ENCODE measurements around the gene CARD9. TPM values are rescaled to one million over a fixed set of nuclear protein-coding genes. Genes with fewer than 3 reads are reported as not detected.

CARD9 gene
- polyA plus RNA-seq, 1 of the 3 experiments (the other 2 are of a cell fraction) = 1.1 TPM

- Histone ChIP-seq H2AFZ (ENCODE audit: low read depth) (no peak overlapping the region), H3K79me2 (ENCODE audit: insufficient read depth) (peaks cover 33% of the 10 kb centered on the region), H3K27ac (ENCODE audit: low read depth in 2 of 2, low read length in 1 of 2) (no peak overlapping the region), H3K4me2 (no peak overlapping the region), H3K27me3 (ENCODE audit: insufficient read depth) (no peaks in the 10 kb centered on the region), H3F3A (replicated peaks; ENCODE audit: insufficient read depth) (no peaks in the 10 kb centered on the region), H3K9ac (no peak overlapping the region), H3K9me3 (no peaks in the 10 kb centered on the region), H3K4me1 (ENCODE audit: control insufficient read depth in 1 of 2, insufficient read depth in 2 of 2, low read depth in 1 of 2, low read length in 1 of 2) (peaks cover 0 to 3% of the 10 kb centered on the region in 2 experiments; a peak in 2 of 4 replicates), H4K20me1 (ENCODE audit: insufficient read depth) (peaks cover 2% of the 10 kb centered on the region), H3K9me2 (no peaks in the 10 kb centered on the region), H3K4me3 (ENCODE audit: low read depth in 2 of 2, low read length in 1 of 2) (no peak overlapping the region), H3K36me3 (replicated peaks in 1 of 2; ENCODE audit: control insufficient read depth in 1 of 2, insufficient read depth in 2 of 2, low read length in 1 of 2) (peaks cover 47 to 75% of the 10 kb centered on the region in 2 experiments)
- WGBS (ENCODE audit: low lambda C conversion rate) = 93% methylated on average over 17 of the region's 19 CpGs
- ChIA-PET CTCF (interaction anchor here (0.9 kb wide), 1 partner anchor 16 kb away, joined by 3 read pairs; the partner anchor contains the start of gene SNAPC4), POLR2A (no interaction called here)
- no peak for DNase-seq
- no peak for TF ChIP-seq RFX5 (IDR thresholded peaks at IDR 0.05; ENCODE audit: low read length)
These were observed 43.4 kb upstream of the CARD9 start for GRCh38 chr9:136416914-136417313.

GRCh38 chr9:136416427-136416826 is 43.0 kb upstream of the CARD9 start:
- no peak for DNase-seq
- no peaks in the 10 kb centered on the region for H3F3A ChIP-seq (replicated peaks; ENCODE audit: insufficient read depth)
- peaks cover 38% of the 10 kb centered on the region for H3K79me2 ChIP-seq (ENCODE audit: insufficient read depth)
- no peak overlapping the region for H3K4me2 ChIP-seq
- H3K9me2 ChIP-seq = no peaks in the 10 kb centered on the region
- ChIA-PET CTCF (interaction anchor here (0.9 kb wide), 1 partner anchor 16 kb away, joined by 3 read pairs; the partner anchor contains the start of gene SNAPC4), POLR2A (interaction anchor here (0.7 kb wide), 1 partner anchor 18 kb away, joined by 3 read pairs; no protein-coding TSS in a partner anchor)
- peaks cover 5 to 8% of the 10 kb centered on the region in 2 experiments; a peak in 3 of 4 replicates for H3K4me1 ChIP-seq (ENCODE audit: control insufficient read depth in 1 of 2, insufficient read depth in 2 of 2, low read depth in 1 of 2, low read length in 1 of 2)
- no peaks in the 10 kb centered on the region for H3K27me3 ChIP-seq (ENCODE audit: insufficient read depth)
- peaks cover 7% of the 10 kb centered on the region for H4K20me1 ChIP-seq (ENCODE audit: insufficient read depth)
- no peak overlapping the region for H2AFZ ChIP-seq (ENCODE audit: low read depth)
- no peak for TF ChIP-seq RAD21 (IDR thresholded peaks at IDR 0.05; ENCODE audit: low read length)
- TF ChIP-seq FOXM1 (IDR thresholded peaks at IDR 0.05; ENCODE audit: low read depth) = no peak
- TF ChIP-seq POLR2AphosphoS5 (IDR thresholded peaks at IDR 0.05; ENCODE audit: low read depth, low read length) = no peak
- H3K4me3 ChIP-seq (ENCODE audit: low read depth in 2 of 2, low read length in 1 of 2) = no peak overlapping the region
- WGBS (ENCODE audit: low lambda C conversion rate) = 93% methylated on average over 8 of the region's 8 CpGs
- peaks cover 47 to 73% of the 10 kb centered on the region in 2 experiments for H3K36me3 ChIP-seq (replicated peaks in 1 of 2; ENCODE audit: control insufficient read depth in 1 of 2, insufficient read depth in 2 of 2, low read length in 1 of 2)
- H3K27ac ChIP-seq (ENCODE audit: low read depth in 2 of 2, low read length in 1 of 2) = no peak overlapping the region
- no peaks in the 10 kb centered on the region for H3K9me3 ChIP-seq
- no peak overlapping the region for H3K9ac ChIP-seq

GRCh38 chr9:136412962-136413361 is 39.5 kb upstream of the CARD9 start:
- Histone ChIP-seq H3K9me3 (no peaks in the 10 kb centered on the region), H3F3A (replicated peaks; ENCODE audit: insufficient read depth) (no peaks in the 10 kb centered on the region), H3K27ac (ENCODE audit: low read depth in 2 of 2, low read length in 1 of 2) (no peak overlapping the region), H3K4me2 (no peak overlapping the region), H3K9ac (no peak overlapping the region), H3K4me1 (ENCODE audit: control insufficient read depth in 1 of 2, insufficient read depth in 2 of 2, low read depth in 1 of 2, low read length in 1 of 2) (peaks cover 16 to 24% of the 10 kb centered on the region in 2 experiments), H3K79me2 (ENCODE audit: insufficient read depth) (peaks cover 71% of the 10 kb centered on the region), H4K20me1 (ENCODE audit: insufficient read depth) (peaks cover 7% of the 10 kb centered on the region), H2AFZ (ENCODE audit: low read depth) (no peak overlapping the region), H3K27me3 (ENCODE audit: insufficient read depth) (no peaks in the 10 kb centered on the region), H3K4me3 (ENCODE audit: low read depth in 2 of 2, low read length in 1 of 2) (no peak overlapping the region), H3K9me2 (no peaks in the 10 kb centered on the region), H3K36me3 (replicated peaks in 1 of 2; ENCODE audit: control insufficient read depth in 1 of 2, insufficient read depth in 2 of 2, low read length in 1 of 2) (peaks cover 33 to 53% of the 10 kb centered on the region in 2 experiments)
- 91% methylated on average over 7 of the region's 9 CpGs for WGBS (ENCODE audit: low lambda C conversion rate)
- POLR2A ChIA-PET = no interaction called here
- CTCF ChIA-PET = interaction anchor here (1.0 to 1.5 kb wide), 2 partner anchors 26 to 100 kb away, joined by 4 to 6 read pairs; no protein-coding TSS in a partner anchor
- no peak for DNase-seq
- no peak for TF ChIP-seq SMC3 (IDR thresholded peaks at IDR 0.05; ENCODE audit: low read depth, low read length)
- TF ChIP-seq RFX5 (IDR thresholded peaks at IDR 0.05; ENCODE audit: low read length) = no peak
- TF ChIP-seq RXRA (IDR thresholded peaks at IDR 0.05; ENCODE audit: borderline replicate concordance, low read depth) = no peak
- no peak for TF ChIP-seq POLR2AphosphoS5 (IDR thresholded peaks at IDR 0.05; ENCODE audit: low read depth, low read length)
- no peak for TF ChIP-seq NRF1 (IDR thresholded peaks at IDR 0.05; ENCODE audit: low read depth, low read length)
- no peak for TF ChIP-seq EP300 (IDR thresholded peaks at IDR 0.05; ENCODE audit: borderline replicate concordance in 1 of 2, low read depth in 1 of 2, low read length in 1 of 2)
- TF ChIP-seq ELF1 (IDR thresholded peaks at IDR 0.05) = no peak
- no peak for TF ChIP-seq RCOR1 (IDR thresholded peaks at IDR 0.05; ENCODE audit: low read length)
- no peak for TF ChIP-seq TCF12 (IDR thresholded peaks at IDR 0.05)
- no peak for TF ChIP-seq SIN3A (IDR thresholded peaks at IDR 0.05; ENCODE audit: borderline replicate concordance, low read depth, low read length)
- TF ChIP-seq, protein P1, sequence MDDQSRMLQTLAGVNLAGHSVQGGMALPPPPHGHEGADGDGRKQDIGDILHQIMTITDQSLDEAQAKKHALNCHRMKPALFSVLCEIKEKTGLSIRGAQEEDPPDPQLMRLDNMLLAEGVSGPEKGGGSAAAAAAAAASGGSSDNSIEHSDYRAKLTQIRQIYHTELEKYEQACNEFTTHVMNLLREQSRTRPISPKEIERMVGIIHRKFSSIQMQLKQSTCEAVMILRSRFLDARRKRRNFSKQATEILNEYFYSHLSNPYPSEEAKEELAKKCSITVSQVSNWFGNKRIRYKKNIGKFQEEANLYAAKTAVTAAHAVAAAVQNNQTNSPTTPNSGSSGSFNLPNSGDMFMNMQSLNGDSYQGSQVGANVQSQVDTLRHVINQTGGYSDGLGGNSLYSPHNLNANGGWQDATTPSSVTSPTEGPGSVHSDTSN (IDR thresholded peaks at IDR 0.05) = no peak
- no peak for TF ChIP-seq GATA2 (CRISPR knock-in tag; IDR thresholded peaks at IDR 0.05)
- no peak for TF ChIP-seq EZH2phosphoT487 (IDR thresholded peaks at IDR 0.05; ENCODE audit: borderline replicate concordance, low read depth)

Measured in SK-N-SH (cell line).